Neural cell (in vitro differentiated cells): Measurements from ENCODE around the gene TSPAN8. TPM values are rescaled to one million over a fixed set of nuclear protein-coding genes. Genes with fewer than 3 reads are reported as not detected.

Experiments used
- H2AFZ ChIP-seq: fragments of 200-600, 300-800 bp; sonication (generic), shearing (Covaris generic); 2 replicates; pipeline ENCODE4 v1.6.0; 2014; ENCODE audit warnings: low read depth, mild to moderate bottlenecking, antibody characterized with exemption, low read length, moderate library complexity
- H3F3A ChIP-seq: fragments of 200-600 bp; shearing (Covaris generic); 2 replicates; pipeline ENCODE4 v1.6.1; 2016; ENCODE audit warnings: mild to moderate bottlenecking, moderate library complexity, mixed read lengths, antibody characterized with exemption, low read length; ENCODE audit not compliant: insufficient read depth, poor library complexity, severe bottlenecking
- H3K27ac ChIP-seq: fragments of 200-600, 300-800 bp; sonication (generic), shearing (Covaris generic); 2 replicates; pipeline ENCODE4 v1.5.1; 2014; ENCODE audit warnings: mild to moderate bottlenecking, low read length, moderate library complexity
- H3K27me3 ChIP-seq: fragments of 300-800, 200-600 bp; sonication (generic), shearing (Covaris generic); 2 replicates; pipeline ENCODE4 v1.6.0; 2014; ENCODE audit warnings: mild to moderate bottlenecking, low read depth, low read length, moderate library complexity; ENCODE audit not compliant: insufficient read depth
- H3K36me3 ChIP-seq: fragments of 300-800, 200-600 bp; sonication (generic), shearing (Covaris generic); 2 replicates; pipeline ENCODE4 v1.5.1; 2014; ENCODE audit warnings: mild to moderate bottlenecking, antibody characterized with exemption, low read length, moderate library complexity; ENCODE audit not compliant: insufficient read depth
- H3K4me2 ChIP-seq: fragments of 300-800, 200-600 bp; sonication (generic), shearing (Covaris generic); 2 replicates; pipeline ENCODE4 v1.6.0; 2014; ENCODE audit warnings: mild to moderate bottlenecking, low read length
- H3K4me3 ChIP-seq: fragments of 300-800, 200-600 bp; sonication (generic), shearing (Covaris generic); 2 replicates; pipeline ENCODE4 v1.5.1; 2014; ENCODE audit warnings: mild to moderate bottlenecking, low read length, moderate library complexity
- H3K79me2 ChIP-seq: fragments of 200-600 bp; shearing (Covaris generic); replicated peaks from 2 replicates; pipeline ENCODE4 v1.6.0; 2014; ENCODE audit warnings: mild to moderate bottlenecking, low read length, moderate library complexity; ENCODE audit not compliant: insufficient read depth
- H3K9ac ChIP-seq: fragments of 300-800, 200-600 bp; sonication (generic), shearing (Covaris generic); 2 replicates; pipeline ENCODE4 v1.6.1; 2016; ENCODE audit warnings: mild to moderate bottlenecking, low read length, mixed read lengths
- H3K9me2 ChIP-seq: fragments of 200-600 bp; shearing (Covaris generic); 2 replicates; pipeline ENCODE4 v1.6.1; 2016; ENCODE audit warnings: mild to moderate bottlenecking, low read length, mixed read lengths; ENCODE audit not compliant: insufficient read depth
- H3K9me3 ChIP-seq: fragments of 200-600, 300-800 bp; sonication (generic), shearing (Covaris generic); 2 replicates; pipeline ENCODE4 v1.6.1; 2016; ENCODE audit warnings: mild to moderate bottlenecking, mixed run types, low read length, moderate library complexity, mixed read lengths
- H4K20me1 ChIP-seq: fragments of 200-600 bp; shearing (Covaris generic); 2 replicates; pipeline ENCODE4 v1.6.1; 2016; ENCODE audit warnings: mild to moderate bottlenecking, mixed run types; ENCODE audit not compliant: insufficient read depth
- CTCF ChIP-seq: fragments of 450-650 bp; IDR thresholded peaks from 2 replicates; pipeline ENCODE4 v1.5.1; 2014; ENCODE audit warnings: antibody characterized with exemption, mild to moderate bottlenecking, moderate library complexity; ENCODE audit not compliant: poor library complexity, severe bottlenecking
- EP300 ChIP-seq: fragments of 450-650 bp; conservative IDR thresholded peaks from 2 replicates; pipeline ENCODE4 v1.6.1; 2014; ENCODE audit warnings: antibody characterized with exemption, mild to moderate bottlenecking, moderate library complexity; ENCODE audit not compliant: poor library complexity, severe bottlenecking
- EZH2 ChIP-seq: fragments of 200-600, 300-800 bp; shearing (Covaris generic), sonication (generic); IDR thresholded peaks from 2 replicates; pipeline ENCODE4 v1.6.1; 2014; ENCODE audit warnings: antibody characterized with exemption, low read length, borderline replicate concordance, mild to moderate bottlenecking; ENCODE audit not compliant: insufficient read depth, poor library complexity, severe bottlenecking
- MXI1 ChIP-seq: fragments of 450-650 bp; conservative IDR thresholded peaks from 2 replicates; pipeline ENCODE4 v1.6.1; 2014; ENCODE audit warnings: antibody characterized with exemption, mild to moderate bottlenecking; ENCODE audit not compliant: poor library complexity, severe bottlenecking
- POLR2AphosphoS5 ChIP-seq: IDR thresholded peaks from 2 replicates; pipeline ENCODE4 v1.6.1; 2012
- RAD21 ChIP-seq: fragments of 450-650 bp; conservative IDR thresholded peaks from 2 replicates; pipeline ENCODE4 v1.6.1; 2014; ENCODE audit warnings: antibody characterized with exemption, mild to moderate bottlenecking, moderate library complexity
- REST ChIP-seq: IDR thresholded peaks from 2 replicates; pipeline ENCODE4 v1.6.1; 2012; ENCODE audit warnings: borderline replicate concordance
- SMC3 ChIP-seq: fragments of 450-650 bp; conservative IDR thresholded peaks from 2 replicates; pipeline ENCODE4 v1.6.1; 2014; ENCODE audit warnings: antibody characterized with exemption, mild to moderate bottlenecking, moderate library complexity; ENCODE audit not compliant: poor library complexity
- TAF1 ChIP-seq: IDR thresholded peaks from 2 replicates; pipeline ENCODE4 v1.6.1; 2012; ENCODE audit warnings: low read depth
- polyA plus RNA-seq: library from polyadenylated mRNA; depleted of rRNA; stranded (reverse); fragments of >200 nt; gene quantifications from 2 replicates; pipeline ENCODE4 v1.2.3, GENCODE V29; 2014

Gene TSPAN8
- polyA plus RNA-seq, 1 donor from 2014 or later: not detected

GRCh38 chr12:71130521-71131069 is 27.2 kb downstream of the TSPAN8 start:
- Histone ChIP-seq H3K9ac (no peak overlapping the region), H3K9me3 (no peaks in the 10 kb centered on the region), H3K36me3 (no peaks in the 10 kb centered on the region), H2AFZ (no peak overlapping the region), H3K4me2 (no peak overlapping the region), H3K4me3 (no peak overlapping the region), H3K9me2 (no peaks in the 10 kb centered on the region), H3F3A (no peaks in the 10 kb centered on the region), H3K79me2 (no peaks in the 10 kb centered on the region), H4K20me1 (no peaks in the 10 kb centered on the region), H3K27ac (no peak overlapping the region), H3K27me3 (no peaks in the 10 kb centered on the region)
- TF ChIP-seq RAD21 (no peak), REST (no peak), POLR2AphosphoS5 (no peak), TAF1 (no peak), EP300 (no peak), CTCF (no peak), SMC3 (no peak), EZH2 (no peak), MXI1 (no peak)

GRCh38 chr12:71129364-71129763 is 28.4 kb downstream of the TSPAN8 start:
- H4K20me1 ChIP-seq: no peaks in the 10 kb centered on the region
- H3K4me2 ChIP-seq: no peak overlapping the region
- no peak overlapping the region for H3K4me3 ChIP-seq
- H3K9me3 ChIP-seq: no peaks in the 10 kb centered on the region
- no peak overlapping the region for H2AFZ ChIP-seq
- H3K9ac ChIP-seq: no peak overlapping the region
- no peak overlapping the region for H3K27ac ChIP-seq
- H3K27me3 ChIP-seq: no peaks in the 10 kb centered on the region
- TF ChIP-seq REST (no peak), SMC3 (no peak), EP300 (no peak)
- H3K36me3 ChIP-seq: no peaks in the 10 kb centered on the region
- H3K79me2 ChIP-seq: no peaks in the 10 kb centered on the region
- no peaks in the 10 kb centered on the region for H3K9me2 ChIP-seq
- no peaks in the 10 kb centered on the region for H3F3A ChIP-seq
